GM18861 (cell line): ENCODE results near the gene THNSL1.
"Not testable (repeated sequence)": the region's sequence is repeated elsewhere in the genome, so short reads cannot be mapped to it uniquely, and the experiment has no call there.

Experiments used
- ATAC-seq: cut with Tn5 transposase; IDR thresholded peaks from one replicate; pipeline ENCODE4 v1.9.1; 2021; ENCODE audit not compliant: unreplicated experiment

Gene THNSL1

DNA sequence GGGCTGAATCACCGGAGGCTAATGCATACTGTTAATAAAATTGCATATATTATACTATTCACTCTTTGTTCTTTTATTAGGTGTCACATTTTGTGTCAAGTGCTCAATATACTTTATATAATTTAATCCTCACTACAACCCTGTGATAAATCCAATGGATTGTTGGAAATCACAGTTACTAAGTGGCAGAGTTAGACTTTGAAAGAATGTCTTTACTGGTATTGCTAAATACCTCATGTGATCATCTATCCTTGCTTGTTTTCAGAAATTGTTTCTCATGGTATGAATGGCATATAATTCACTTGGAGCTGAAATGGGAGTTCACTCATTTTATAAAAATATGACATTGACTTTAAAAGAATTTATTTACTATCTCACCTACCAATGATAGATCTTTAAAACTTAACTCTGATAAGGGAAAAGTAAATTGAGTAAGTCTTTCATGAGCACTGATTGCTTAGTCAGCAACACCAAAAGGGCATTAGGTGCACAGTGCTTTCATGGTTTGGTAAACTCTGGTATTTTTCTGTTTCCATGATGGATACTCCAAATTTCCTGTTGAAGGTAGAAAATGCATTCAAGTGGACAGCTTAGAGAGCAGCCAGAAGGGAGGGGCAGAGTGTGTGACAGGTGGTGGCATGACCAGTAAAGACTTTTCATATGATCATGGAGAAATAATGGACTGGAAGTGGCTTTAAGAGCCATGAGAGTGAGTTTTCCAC is 23.0 kb upstream of the THNSL1 start:
- no peak for ATAC-seq

DNA sequence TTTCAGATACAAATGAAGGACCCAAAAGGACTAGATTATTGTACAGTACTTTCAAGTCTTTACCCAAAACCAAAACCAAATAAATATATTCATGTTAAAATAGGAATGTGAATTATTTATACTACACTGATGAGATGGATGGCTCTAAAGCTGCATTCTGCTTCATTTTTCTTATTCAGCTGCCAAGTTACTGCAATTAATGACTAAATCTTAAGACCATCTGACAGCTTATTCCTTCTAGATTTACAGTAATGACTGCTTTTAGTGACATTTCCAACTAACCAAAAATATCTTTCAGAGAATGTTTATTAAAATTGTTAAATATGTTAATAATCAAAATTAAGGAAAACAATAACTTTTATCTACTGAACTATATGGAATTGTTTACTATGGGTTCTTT is 21.3 kb upstream of the THNSL1 start:
- no peak for ATAC-seq

DNA sequence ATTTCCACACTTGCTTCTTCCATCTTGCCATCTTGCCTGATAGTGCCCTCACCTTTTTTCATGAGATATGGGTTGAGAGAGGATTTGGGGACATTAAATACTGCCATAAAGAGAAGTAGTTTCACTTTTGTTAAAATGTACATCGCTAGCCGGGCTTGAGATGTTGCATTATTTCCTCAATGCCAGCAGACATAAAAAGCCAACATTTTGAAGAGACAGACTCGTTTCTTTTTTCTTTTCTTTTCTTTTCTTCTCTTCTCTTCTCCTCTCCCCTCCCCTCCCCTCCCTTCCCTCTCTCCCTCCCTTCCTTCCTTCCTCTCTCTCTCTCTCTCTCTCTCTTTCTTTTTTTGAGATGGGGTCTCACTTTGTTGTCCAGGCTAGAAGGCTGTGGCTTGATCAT is 18.4 kb upstream of the THNSL1 start:
- ATAC-seq: no peak

DNA sequence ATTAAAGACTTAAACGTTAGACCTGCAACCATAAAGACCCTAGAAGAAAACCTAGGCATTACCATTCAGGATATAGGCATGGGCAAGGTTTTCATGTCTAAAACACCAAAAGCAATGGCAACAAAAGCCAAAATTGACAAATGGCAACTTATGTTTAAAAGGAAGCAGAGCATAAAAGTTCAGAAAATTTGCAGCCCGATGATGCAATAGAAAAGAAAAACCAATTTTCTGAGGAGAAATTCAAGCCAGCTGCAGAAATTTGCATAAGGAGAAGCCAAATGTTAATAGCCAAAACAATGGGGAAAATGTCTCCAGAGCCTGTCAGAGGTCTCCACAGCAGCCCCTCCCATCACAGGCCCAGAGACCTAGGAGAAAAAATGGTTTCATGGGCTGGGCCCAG is 4.8 kb upstream of the THNSL1 start:
- not testable (repeated sequence) for ATAC-seq

DNA sequence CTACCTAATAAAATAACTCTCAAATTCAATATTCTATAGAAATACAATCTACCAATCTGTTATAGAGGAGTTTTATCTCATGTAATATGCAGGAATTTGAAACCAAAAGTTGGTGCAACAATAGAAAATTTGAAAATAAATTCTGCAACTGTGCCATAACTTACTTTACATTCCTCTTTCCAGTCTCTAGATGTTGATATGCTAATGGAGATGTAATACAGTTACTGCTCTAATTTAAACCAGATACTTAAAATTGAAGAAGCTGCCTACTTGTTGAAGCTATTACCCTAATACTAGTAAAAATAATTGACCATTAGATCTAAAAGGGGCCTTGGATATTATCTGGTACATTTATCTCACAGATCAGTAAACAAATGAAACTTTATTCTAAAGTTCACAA is 1.8 kb upstream of the THNSL1 start:
- no peak for ATAC-seq

DNA sequence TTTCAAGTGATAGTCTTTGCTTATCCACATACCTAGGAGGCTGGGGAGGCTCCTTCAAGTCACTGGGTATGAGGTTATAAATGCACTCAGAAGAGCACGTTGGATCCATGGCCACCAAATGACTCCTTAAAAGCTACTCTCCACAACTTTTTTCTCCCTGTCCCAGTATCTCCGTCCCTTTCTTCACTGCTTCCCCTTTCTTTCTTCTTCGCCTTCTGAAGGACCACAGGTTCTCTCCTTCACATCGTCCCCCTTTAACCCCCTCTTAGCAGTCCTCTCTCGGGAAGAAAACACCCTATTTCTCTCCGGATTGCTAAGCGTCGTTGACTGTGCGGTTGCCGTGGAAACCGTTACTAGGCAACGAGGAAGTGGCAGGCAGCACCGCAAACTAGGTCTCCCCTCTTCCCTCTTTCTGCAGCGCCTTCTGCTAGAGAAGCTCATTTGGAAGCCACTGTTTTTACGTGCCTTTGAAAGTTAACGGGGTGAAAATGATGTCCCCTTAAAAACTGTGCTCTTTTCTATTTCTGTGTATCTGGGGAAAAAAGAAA is 510 bp upstream of the THNSL1 start, which contains the start of gene ENKUR:
TSS of gene ENKUR (minus strand) at position 331 of the 548 bp plus-strand sequence. CDS start at position 109, 222 bp downstream.
- peak; percentile 50 for ATAC-seq

DNA sequence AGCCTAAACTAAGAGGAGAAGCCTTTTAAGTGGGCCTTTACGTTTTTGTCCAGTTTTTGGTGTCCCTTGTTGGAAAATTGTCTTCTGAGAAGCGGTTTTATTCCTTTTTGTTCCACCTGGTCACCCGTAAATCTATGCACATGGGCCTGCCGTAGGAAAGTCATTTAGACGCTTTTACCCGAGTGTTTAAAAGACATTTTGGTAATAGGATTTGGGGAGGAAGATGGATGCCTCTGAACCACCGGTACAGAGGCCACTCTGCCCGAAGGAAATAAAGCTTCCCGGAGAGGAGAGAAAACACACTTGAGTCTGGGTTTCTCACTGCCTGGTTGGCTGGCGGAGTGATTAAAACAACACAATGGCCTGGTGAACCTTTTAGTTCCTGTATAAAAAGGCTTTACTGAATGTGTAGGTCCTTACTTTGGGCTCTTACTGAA is 760 bp downstream of the THNSL1 start:
- ATAC-seq: peak; percentile 2

DNA sequence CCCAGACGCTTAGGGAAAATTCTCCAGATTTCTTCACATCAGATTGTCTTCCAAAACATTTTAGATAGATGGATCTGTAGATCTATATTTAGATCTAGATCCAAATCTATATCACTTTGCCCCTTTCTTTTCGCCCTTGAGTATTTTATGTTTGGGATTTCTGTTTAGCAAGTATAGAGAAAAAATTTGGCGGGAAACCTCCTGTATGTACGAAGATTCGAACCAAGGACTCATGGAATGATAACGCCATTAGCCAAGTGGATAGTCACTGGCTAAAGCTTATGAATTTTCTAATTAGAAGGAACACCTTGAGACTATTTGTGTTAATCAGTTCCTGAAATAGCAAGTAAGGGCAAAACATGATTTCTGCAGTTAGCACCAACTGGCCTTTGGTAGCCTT is 1.2 kb downstream of the THNSL1 start:
- no peak for ATAC-seq

DNA sequence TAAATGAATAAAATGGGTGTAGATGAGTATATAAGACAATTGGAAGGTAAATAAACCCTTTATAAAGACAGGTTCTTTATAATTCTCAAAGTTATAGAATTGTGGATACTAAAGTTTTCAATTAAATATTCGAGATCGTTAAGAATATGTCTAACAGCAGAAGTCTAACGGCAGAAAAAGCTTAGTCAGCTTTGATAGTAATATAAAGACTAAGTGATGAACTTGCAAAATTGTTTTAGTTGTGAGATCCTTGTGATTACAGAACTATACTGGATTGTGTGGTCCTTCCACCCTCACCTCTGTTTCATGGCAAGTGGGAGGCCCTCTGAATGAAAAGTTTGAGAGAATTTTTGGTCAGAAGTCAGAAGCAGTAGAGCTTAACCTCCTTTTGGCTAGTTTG is 2.3 kb downstream of the THNSL1 start:
- ATAC-seq: no peak

DNA sequence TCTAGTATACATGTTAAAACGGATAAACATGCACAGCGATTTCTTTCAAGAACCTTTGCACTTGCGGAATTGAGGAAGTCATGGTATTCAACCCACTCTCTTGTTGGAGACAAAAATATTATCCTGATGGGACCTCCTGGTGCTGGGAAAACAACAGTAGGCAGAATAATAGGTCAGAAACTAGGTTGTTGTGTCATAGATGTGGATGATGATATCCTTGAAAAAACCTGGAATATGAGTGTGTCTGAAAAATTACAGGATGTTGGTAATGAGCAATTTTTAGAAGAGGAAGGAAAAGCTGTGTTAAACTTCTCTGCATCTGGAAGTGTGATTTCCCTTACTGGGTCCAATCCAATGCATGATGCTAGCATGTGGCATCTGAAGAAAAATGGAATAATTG is 6.9 kb downstream of the THNSL1 start:
- ATAC-seq: no peak

DNA sequence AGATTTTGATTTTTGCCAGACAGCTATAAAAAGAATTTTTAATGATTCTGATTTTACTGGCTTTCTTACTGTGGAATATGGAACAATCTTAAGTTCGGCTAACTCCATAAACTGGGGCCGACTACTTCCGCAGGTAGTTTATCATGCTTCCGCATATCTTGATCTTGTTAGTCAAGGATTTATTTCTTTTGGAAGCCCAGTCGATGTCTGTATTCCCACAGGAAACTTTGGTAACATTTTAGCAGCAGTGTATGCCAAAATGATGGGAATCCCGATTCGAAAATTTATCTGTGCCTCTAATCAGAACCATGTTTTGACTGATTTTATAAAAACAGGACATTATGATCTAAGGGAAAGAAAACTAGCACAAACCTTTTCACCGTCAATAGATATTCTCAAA is 8.1 kb downstream of the THNSL1 start:
- no peak for ATAC-seq

DNA sequence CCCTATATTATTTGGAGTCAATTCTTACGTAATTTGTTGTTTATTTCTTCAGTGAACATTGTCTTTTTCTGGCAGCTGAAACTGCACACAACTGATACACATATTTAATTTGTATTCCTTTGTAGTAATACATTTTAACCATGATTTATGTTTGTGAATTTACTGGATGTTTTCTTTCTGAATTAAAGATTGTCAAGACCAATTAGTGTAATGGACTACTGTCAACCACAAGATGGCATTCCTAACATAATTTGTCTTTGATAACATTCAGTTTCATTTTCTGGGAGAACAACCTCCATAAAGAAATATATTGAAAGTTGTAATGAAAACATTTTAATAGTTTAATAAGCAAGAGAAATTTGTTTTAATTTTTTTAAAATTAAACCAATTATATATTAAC is 10.1 kb downstream of the THNSL1 start:
- ATAC-seq: no peak

DNA sequence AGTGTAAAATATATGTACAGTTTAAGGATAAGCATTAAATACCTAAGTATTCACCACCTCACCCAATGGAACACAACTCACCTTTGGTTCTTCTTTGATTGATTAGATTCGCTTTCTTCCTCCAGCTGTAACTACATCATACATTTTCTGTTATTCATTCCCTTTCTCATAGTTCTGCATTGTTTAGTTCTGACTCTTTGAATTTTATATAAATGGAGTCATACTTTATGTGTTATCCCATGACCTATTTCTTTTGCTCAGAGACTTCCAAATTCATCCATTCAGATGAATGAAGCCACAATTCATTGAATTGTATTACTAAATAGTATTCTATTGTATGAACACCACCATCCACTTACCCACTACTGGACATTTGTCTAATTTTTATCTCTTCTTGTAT is 12.3 kb downstream of the THNSL1 start:
- ATAC-seq: no peak

DNA sequence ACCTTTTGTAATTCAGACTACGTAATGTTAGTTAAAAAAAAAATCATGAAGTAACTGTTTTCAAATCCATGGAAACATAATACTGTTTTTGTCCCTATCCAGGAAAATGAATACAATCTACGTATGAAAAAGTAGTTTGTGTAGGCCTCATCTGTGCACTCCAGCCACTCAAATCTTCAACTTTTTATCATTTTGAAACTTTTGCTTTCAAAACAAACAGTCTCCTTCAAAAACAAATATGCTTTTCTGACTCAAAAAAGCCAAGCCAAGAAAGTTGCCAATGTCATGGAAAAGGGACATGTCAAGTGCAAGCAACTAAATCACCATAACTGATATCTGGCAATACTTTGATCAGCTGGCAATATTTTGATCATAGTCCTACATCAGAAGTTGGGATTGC is 13.1 kb downstream of the THNSL1 start:
- ATAC-seq: no peak

DNA sequence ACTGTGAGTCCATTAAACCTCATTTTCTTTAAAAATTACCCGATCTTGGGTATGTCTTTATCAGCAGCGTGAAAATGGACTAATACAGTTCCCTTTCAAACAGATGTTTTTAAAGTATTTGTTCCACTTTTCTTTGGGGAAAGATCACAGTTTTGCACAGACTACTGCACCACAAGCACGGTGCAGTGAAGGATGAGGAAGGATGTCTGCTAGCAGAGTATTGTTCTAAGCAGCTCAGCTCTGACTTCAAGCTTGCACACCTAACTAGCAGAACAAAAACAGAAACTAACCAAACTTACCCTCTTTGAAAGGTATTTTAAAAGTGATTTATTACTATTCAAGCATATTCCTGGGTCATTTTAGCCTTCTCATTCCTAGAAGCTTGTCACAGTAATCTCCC is 20.0 kb downstream of the THNSL1 start:
- ATAC-seq: no peak

DNA sequence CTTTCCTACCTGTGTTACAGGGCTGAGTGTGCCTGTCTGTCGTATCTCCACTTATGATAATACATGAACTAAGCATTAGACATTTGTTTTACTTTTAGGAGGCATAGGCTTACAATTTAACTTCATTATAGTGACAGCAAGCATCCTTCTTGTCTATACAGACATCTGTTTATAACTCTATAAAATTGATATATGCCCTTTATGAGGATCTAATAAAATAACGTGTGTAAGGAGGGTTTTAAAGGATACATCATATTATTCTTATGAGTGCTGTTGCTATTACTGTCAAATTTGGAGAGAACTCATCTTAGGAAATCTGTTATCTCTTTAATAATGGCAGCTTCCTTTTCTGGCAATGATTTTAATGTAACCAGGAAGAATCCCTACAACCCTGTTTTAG is 21.9 kb downstream of the THNSL1 start:
- ATAC-seq: no peak

DNA sequence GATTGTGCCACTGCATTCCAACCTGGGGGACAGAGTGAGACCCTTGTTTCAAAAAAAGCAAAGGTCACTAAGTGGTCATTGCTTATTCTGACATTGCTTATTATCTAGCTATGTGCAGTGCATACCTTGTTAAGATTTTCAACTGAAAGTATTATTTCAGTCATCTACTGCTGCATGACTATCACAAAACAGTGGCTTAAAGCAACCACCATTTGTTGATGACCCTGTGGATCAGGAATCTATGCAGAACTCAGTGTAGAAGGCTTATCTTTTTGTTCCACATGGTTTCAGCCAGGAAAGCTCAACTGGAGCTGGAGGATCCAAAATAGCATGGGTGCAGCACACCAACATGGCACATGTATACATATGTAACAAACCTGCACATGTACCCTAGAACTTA is 23.1 kb downstream of the THNSL1 start:
- ATAC-seq: no peak

DNA sequence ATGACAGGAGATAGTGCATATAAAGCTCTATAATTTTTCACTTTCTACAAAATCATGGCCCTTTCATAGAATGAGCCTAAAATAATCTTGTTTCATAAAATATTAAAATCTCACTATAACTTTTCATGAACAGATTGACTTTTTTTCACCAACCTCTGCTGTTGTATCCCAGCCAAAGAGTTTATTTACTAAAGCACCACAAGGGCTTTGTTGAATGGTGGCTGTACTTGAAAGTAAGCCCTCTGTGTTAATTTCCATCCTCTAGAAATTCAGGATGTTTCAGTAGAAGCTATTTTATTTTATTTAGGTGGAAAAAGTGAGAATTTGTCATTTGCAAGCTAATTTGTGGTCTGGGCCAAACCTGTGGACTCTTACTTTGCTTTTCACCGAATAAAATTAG is 30.2 kb downstream of the THNSL1 start:
- no peak for ATAC-seq

DNA sequence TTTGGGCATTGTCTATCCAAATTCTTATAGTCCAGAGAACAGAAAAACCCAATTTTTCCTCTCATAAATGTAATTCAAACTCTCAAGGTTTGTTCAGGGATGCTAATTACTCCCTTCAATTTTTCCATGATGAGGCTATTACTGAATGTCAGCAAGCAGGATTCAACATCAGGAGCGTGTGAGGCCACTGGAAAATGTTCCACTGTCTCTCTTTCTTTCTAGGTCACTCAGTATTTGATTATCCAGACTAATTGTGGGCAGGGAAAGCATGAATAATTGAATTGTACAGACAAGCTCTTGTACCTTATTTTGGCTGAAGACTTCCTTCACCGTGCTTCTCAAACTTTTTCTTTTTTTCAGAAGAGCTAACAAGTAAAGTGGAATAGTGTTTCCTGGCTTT is 30.7 kb downstream of the THNSL1 start:
- no peak for ATAC-seq

DNA sequence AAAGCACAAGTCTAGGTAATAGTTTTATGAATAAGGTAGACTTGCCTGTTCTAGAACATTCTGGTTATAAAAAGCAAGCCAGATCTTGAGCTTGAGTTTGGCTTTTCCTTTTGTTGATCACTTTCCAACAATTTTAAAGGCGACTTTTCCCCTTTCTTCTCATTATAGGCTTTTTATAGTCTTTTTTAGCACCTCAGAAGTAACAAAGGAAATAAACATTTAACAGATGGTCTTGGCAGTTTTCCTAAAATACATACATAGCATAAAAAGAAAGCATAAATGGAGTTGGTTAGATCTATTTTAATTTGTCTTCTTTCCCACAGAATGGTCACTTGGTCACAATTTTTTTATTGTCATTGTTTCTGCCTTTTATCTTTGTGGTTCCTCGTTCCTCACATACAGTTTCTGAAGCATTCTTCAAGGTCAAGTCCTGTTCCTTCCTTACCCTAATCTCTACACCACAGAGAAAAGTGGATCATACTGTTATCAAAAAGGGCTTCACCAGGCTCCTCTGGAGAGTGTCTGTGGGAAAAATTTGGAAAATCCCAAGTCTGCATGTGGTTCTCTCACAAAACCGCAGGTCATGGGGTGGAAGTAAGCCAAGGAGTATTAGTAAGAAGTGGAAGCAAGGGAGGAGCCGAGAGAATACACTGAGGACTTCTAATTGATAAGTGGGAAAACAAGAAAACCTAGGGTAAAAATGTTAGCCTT is 31.3 kb downstream of the THNSL1 start:
- no peak for ATAC-seq

DNA sequence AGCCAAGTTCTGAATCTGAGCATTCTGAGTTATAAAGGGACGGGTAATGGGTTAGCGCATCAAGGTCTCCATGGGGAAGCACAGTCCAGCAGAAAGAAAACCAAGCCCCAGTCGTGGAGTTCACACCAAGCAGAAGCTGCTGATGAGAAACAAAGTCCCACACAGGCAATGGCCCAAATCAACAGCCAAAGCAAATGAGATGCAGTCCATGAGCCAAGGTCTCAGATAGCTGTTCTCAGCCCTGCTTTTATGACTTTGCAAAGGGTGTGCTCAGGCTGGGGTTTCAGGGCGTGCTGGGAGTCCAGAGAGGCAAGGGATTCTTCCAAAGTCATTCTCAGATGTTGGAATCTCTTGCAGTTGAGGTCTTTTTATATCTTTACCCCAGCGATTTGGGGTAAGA is 32.0 kb downstream of the THNSL1 start:
- ATAC-seq: no peak

DNA sequence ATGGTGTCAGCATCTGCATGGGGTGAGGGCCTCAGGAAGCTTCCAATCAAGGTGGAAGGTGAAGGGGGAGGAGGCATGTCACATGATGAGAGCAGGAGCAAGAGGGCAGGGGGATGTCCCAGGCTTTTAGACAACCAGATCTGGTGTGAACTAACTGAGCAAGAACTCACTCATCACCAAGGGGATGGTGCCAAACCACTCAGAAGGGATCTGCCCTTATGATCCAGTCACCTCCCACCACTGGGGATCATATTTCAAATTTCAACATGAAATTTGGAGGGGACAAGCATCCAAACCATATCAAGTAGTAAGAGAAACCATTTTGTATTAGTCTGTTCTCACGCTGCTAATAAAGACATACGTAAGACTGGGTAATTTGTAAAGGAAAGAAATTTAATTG is 33.6 kb downstream of the THNSL1 start:
- no peak for ATAC-seq
